H1 (cell line): ENCODE results near the gene TEX22. TPM values are rescaled to one million over a fixed set of nuclear protein-coding genes. Genes with fewer than 3 reads are reported as not detected.
A peak's percentile ranks its signal among the peaks of the same experiment; 100 is the strongest.

Experiments used
- CTCF ChIA-PET: fragments of 300-600 bp; sonication (Branson Sonifier 250); formaldehyde crosslinking; loops from one replicate; lab custom pipeline; 2021; ENCODE audit not compliant: partially characterized antibody; lab: Charles Lee
- POLR2A ChIA-PET: fragments of 300-600 bp; sonication (Branson Sonifier 250); formaldehyde crosslinking; loops from one replicate; lab custom pipeline; 2021; ENCODE audit warnings: inconsistent platforms; ENCODE audit not compliant: partially characterized antibody; lab: Charles Lee
- DNase-seq, 2 experiments: peaks; one replicate each; pipeline versions ENCODE4 v3.0.0 to v3.0.0-alpha.2; 2010 to 2022; ENCODE audit warnings: low spot score in 2 of 2, low read depth in 1 of 2, mixed read lengths in 1 of 2
- FAIRE-seq: peaks from 2 replicates; lab custom pipeline; 2011; peaks lifted over from hg19 to GRCh38; lab: Jason Lieb, UNC
- H2AFZ ChIP-seq: 2 replicates; pipeline ENCODE4 v1.8.1; 2012; ENCODE audit warnings: low read length, inconsistent platforms
- H2AK5ac ChIP-seq: 2 replicates; pipeline ENCODE4 v1.6.1; 2013; ENCODE audit warnings: low read depth, low read length
- H2BK120ac ChIP-seq: replicated peaks from 2 replicates; pipeline ENCODE3; 2013; ENCODE audit warnings: low read depth, low read length, inconsistent platforms
- H2BK12ac ChIP-seq: 2 replicates; pipeline ENCODE4 v1.6.1; 2013; ENCODE audit warnings: low read depth, low read length
- H2BK15ac ChIP-seq: 2 replicates; pipeline ENCODE4 v1.6.1; 2013; ENCODE audit warnings: low read length
- H2BK20ac ChIP-seq: 2 replicates; pipeline ENCODE4 v1.6.1; 2013; ENCODE audit warnings: low read length
- H2BK5ac ChIP-seq: 2 replicates; pipeline ENCODE4 v1.6.1; 2013; ENCODE audit warnings: low read depth, low read length
- H3K14ac ChIP-seq: 2 replicates; pipeline ENCODE4 v1.6.1; 2013; ENCODE audit warnings: inconsistent platforms; ENCODE audit not compliant: insufficient read length
- H3K18ac ChIP-seq: 2 replicates; pipeline ENCODE4 v1.6.1; 2013; ENCODE audit warnings: low read length; ENCODE audit errors: extremely low read depth
- H3K23ac ChIP-seq: 2 replicates; pipeline ENCODE4 v1.6.1; 2013; ENCODE audit warnings: inconsistent platforms; ENCODE audit not compliant: insufficient read length
- H3K23me2 ChIP-seq: 2 replicates; pipeline ENCODE4 v1.6.1; 2013; ENCODE audit warnings: low read depth, low read length
- H3K27ac ChIP-seq: 2 replicates; pipeline ENCODE4 v1.6.1; 2011; ENCODE audit warnings: low read depth, low read length, inconsistent platforms
- H3K27me3 ChIP-seq, 4 experiments: replicated peaks in 1 of 4; 1 replicate in 1 of 4; 2 replicates in 3 of 4; pipeline versions ENCODE4 v1.6.1 to v1.8.1; 2011 to 2013; ENCODE audit warnings: low read length in 3 of 4, mild to moderate bottlenecking in 3 of 4, inconsistent platforms in 2 of 4, mixed read lengths in 2 of 4, moderate library complexity in 1 of 4; ENCODE audit not compliant: control insufficient read depth in 3 of 4, insufficient read depth in 3 of 4; ENCODE audit errors: extremely low read depth in 1 of 4
- H3K36me3 ChIP-seq, 4 experiments: 2 replicates each; pipeline versions ENCODE4 v1.6.1 to v1.8.1; 2011 to 2013; ENCODE audit warnings: mild to moderate bottlenecking in 4 of 4, low read length in 3 of 4, moderate library complexity in 2 of 4, control low read depth in 1 of 4, inconsistent platforms in 1 of 4; ENCODE audit not compliant: insufficient read depth in 4 of 4, control insufficient read depth in 2 of 4
- H3K4ac ChIP-seq: replicated peaks from 2 replicates; pipeline ENCODE3; 2013; ENCODE audit warnings: low read length, low read depth, mixed read lengths, inconsistent platforms; ENCODE audit not compliant: insufficient read length
- H3K4me1 ChIP-seq, 4 experiments: replicated peaks in 1 of 4; 1 replicate in 1 of 4; 2 replicates in 3 of 4; pipeline versions ENCODE4 v1.6.1 to v1.8.1; 2011 to 2013; ENCODE audit warnings: low read length in 3 of 4, inconsistent platforms in 2 of 4, mixed read lengths in 1 of 4; ENCODE audit not compliant: insufficient read depth in 4 of 4, control insufficient read depth in 3 of 4
- H3K4me2 ChIP-seq, 2 experiments: 2 replicates each; pipeline versions ENCODE4 v1.6.1 to v1.8.1; 2011 to 2013; ENCODE audit warnings: low read depth in 2 of 2, low read length in 2 of 2, control low read depth in 1 of 2, inconsistent platforms in 1 of 2, mild to moderate bottlenecking in 1 of 2; ENCODE audit not compliant: insufficient read depth in 1 of 2
- H3K4me3 ChIP-seq, 4 experiments: fragments of 200-600, 300-600 bp in 1 of 4; sonication (generic), shearing (Covaris generic), sonication (Bioruptor Twin) in 1 of 4; 2 replicates each; pipeline versions ENCODE4 v1.5.1 to v1.8.1; 2011 to 2016; ENCODE audit warnings: low read length in 4 of 4, low read depth in 3 of 4, control low read depth in 2 of 4, inconsistent platforms in 2 of 4, mild to moderate bottlenecking in 2 of 4, mixed read lengths in 1 of 4, moderate library complexity in 1 of 4; ENCODE audit not compliant: insufficient read depth in 2 of 4; ENCODE audit errors: extremely low read depth in 1 of 4
- H3K56ac ChIP-seq: replicated peaks from 2 replicates; pipeline ENCODE3; 2013; ENCODE audit warnings: low read depth, mild to moderate bottlenecking, mixed read lengths, low read length, inconsistent platforms; ENCODE audit not compliant: insufficient read length
- H3K79me1 ChIP-seq: 2 replicates; pipeline ENCODE4 v1.6.1; 2013; ENCODE audit warnings: low read depth, low read length, control low read depth
- H3K79me2 ChIP-seq, 2 experiments: 2 replicates each; pipeline versions ENCODE4 v1.6.1 to v1.8.1; 2012 to 2013; ENCODE audit warnings: low read length in 2 of 2, mild to moderate bottlenecking in 2 of 2, inconsistent platforms in 1 of 2; ENCODE audit not compliant: insufficient read depth in 2 of 2, control insufficient read depth in 1 of 2
- H3K9ac ChIP-seq, 4 experiments: replicated peaks in 1 of 4; 1 replicate in 1 of 4; 2 replicates in 3 of 4; pipeline versions ENCODE4 v1.6.1 to v1.8.1; 2011 to 2013; ENCODE audit warnings: low read depth in 3 of 4, low read length in 3 of 4, control low read depth in 2 of 4, mild to moderate bottlenecking in 2 of 4, moderate library complexity in 2 of 4, inconsistent platforms in 1 of 4; ENCODE audit errors: extremely low read depth in 1 of 4
- H3K9me3 ChIP-seq, 2 experiments: 2 replicates each; pipeline versions ENCODE4 v1.6.1 to v1.8.1; 2012 to 2013; ENCODE audit warnings: mild to moderate bottlenecking in 2 of 2, moderate library complexity in 2 of 2, control low read depth in 1 of 2, inconsistent platforms in 1 of 2, low read depth in 1 of 2, low read length in 1 of 2, mixed read lengths in 1 of 2; ENCODE audit not compliant: insufficient read depth in 2 of 2
- H4K20me1 ChIP-seq, 2 experiments: replicated peaks in 1 of 2; 2 replicates each; pipeline versions ENCODE3 to v1.8.1; 2011 to 2013; ENCODE audit warnings: inconsistent platforms in 2 of 2, low read length in 2 of 2, mild to moderate bottlenecking in 1 of 2; ENCODE audit not compliant: insufficient read depth in 2 of 2, control insufficient read depth in 1 of 2
- H4K5ac ChIP-seq: 2 replicates; pipeline ENCODE4 v1.6.1; 2013; ENCODE audit warnings: low read length, low read depth, mixed read lengths, inconsistent platforms; ENCODE audit not compliant: insufficient read length
- H4K8ac ChIP-seq: 2 replicates; pipeline ENCODE4 v1.8.0; 2013; ENCODE audit warnings: mild to moderate bottlenecking, moderate library complexity, low read length, inconsistent platforms; ENCODE audit not compliant: insufficient read depth; ENCODE audit errors: extremely low read depth
- H4K91ac ChIP-seq: replicated peaks from 2 replicates; pipeline ENCODE3; 2013; ENCODE audit warnings: low read length, mixed read lengths, inconsistent platforms; ENCODE audit not compliant: insufficient read length
- ATF3 ChIP-seq: IDR thresholded peaks from 2 replicates; pipeline ENCODE4 v1.6.1; 2011; ENCODE audit warnings: low read depth, mild to moderate bottlenecking, low read length; ENCODE audit not compliant: insufficient read depth
- E2F6 ChIP-seq: IDR thresholded peaks from 2 replicates; pipeline ENCODE4 v1.6.1; 2012; ENCODE audit warnings: inconsistent platforms
- KDM4A ChIP-seq: IDR thresholded peaks from one replicate; pipeline ENCODE4 v1.7.1; 2012; ENCODE audit warnings: low read depth, mild to moderate bottlenecking, moderate library complexity, low read length, inconsistent platforms; ENCODE audit not compliant: severe bottlenecking
- MAX ChIP-seq: IDR thresholded peaks from 2 replicates; pipeline ENCODE4 v1.6.1; 2012; ENCODE audit warnings: inconsistent platforms
- SAP30 ChIP-seq: fragments of 300-600 bp; sonication (generic); IDR thresholded peaks from 2 replicates; pipeline ENCODE4 v1.7.1; 2012; ENCODE audit warnings: low read length, moderate library complexity, mild to moderate bottlenecking, inconsistent platforms; ENCODE audit not compliant: insufficient read depth, insufficient replicate concordance
- WGBS, 2 experiments: shearing (Covaris generic) in 1 of 2; methylation state at CpG; one replicate each; pipeline versions ENCODE4 v1.1.6 to v1.1.7; 2013 to 2015; ENCODE audit warnings: low lambda C conversion rate in 2 of 2, mixed read lengths in 2 of 2, inconsistent platforms in 1 of 2, low coverage in 1 of 2, missing lambda C conversion rate in 1 of 2; ENCODE audit not compliant: insufficient replicate concordance in 2 of 2, insufficient coverage in 1 of 2, insufficient read length in 1 of 2; ENCODE audit errors: extremely low coverage in 1 of 2, missing lambda C conversion rate in 1 of 2; 5-methylcytosine and 5-hydroxymethylcytosine counted together
- polyA plus RNA-seq, 7 experiments: library from polyadenylated mRNA; depleted of rRNA in 3 of 7; stranded (reverse) in 5 of 7; unstranded in 2 of 7; fragments of >200 nt in 5 of 7; fragments of 200-250 nt in 2 of 7; gene quantifications; 1 replicate in 5 of 7; 2 replicates in 1 of 7; 4 replicates in 1 of 7; pipeline versions ENCODE4 v1.2.1 to v1.2.3, GENCODE V29; 2011 to 2013; ENCODE audit warnings: missing spikeins in 2 of 7, mixed read lengths in 2 of 7
- total RNA-seq: library from RNA; stranded (reverse); fragmentation: NEBNext Ultra II Directional; extraction: Animal tissue kit (Norgen Biotek cat#: 25700); gene quantifications from 2 replicates; pipeline ENCODE4 v1.2.1, GENCODE V29; 2021

Gene TEX22
- total and polyA plus RNA-seq, 2 of the 8 experiments (the other 6 are each of a cell fraction or from before 2014, with no cell fraction given) = 0.24 to 0.39 TPM

GRCh38 chr14:105398726-105399465 is 558 bp downstream of the TEX22 start:
- CTCF ChIA-PET = interaction anchor here (1.0 to 1.4 kb wide), 4 partner anchors 12 to 338 kb away, joined by 3 to 4 read pairs (median 3); no protein-coding TSS in a partner anchor
- FAIRE-seq = no peak
- 75% methylated on average over 21 of the region's 41 CpGs; no CpG with 5 or more reads in 1 of the 2 experiments for WGBS, 2 experiments

More at GRCh38 chr14:105398726-105399465, 558 bp downstream of the TEX22 start:
- Histone ChIP-seq H3K56ac (no peak overlapping the region), H3K4ac (no peak overlapping the region), H4K8ac (peak overlapping the region; percentile 86), H3K23ac (no peak overlapping the region), H2BK120ac (no peak overlapping the region), H3K79me1 (no peaks in the 10 kb centered on the region), H2BK15ac (peak overlapping the region; percentile 46; the same call in 1 of the 2 replicates), H3K14ac (no peak overlapping the region), H3K4me1 (peaks cover 0 to 9% (median 3%) of the 10 kb centered on the region in 4 experiments; a peak in 4 of 7 replicates), H2BK5ac (peak overlapping the region; percentile 66; the same call in 1 of the 2 replicates), H4K91ac (peak overlapping the region; percentile 85), H3K36me3 (peaks cover 0 to 18% (median 2%) of the 10 kb centered on the region in 4 experiments; a peak in 3 of 8 replicates), H3K9me3 (peaks cover 31 to 50% of the 10 kb centered on the region in 2 experiments), H3K27ac (no peak overlapping the region; the same call in 1 of the 2 replicates), H3K4me2 (peak overlapping the region; percentile 29 to 75; a peak in 3 of 4 replicates), H3K18ac (no peak overlapping the region; the same call in 1 of the 2 replicates), H3K4me3 (peak overlapping the region; percentile 33 to 71 (median 40)), H3K9ac (peak overlapping the region in 2 of 4 experiments; percentile 23 to 29; a peak in 2 of 7 replicates)
- POLR2A ChIA-PET = interaction anchor here (0.7 to 2.8 kb wide), 5 partner anchors 9 to 36 kb away, joined by 3 to 9 read pairs (median 3); no protein-coding TSS in a partner anchor
- TF ChIP-seq SAP30 = no peak
- peak; percentile 74 for TF ChIP-seq E2F6
- TF ChIP-seq KDM4A = peak; percentile 11
- TF ChIP-seq ATF3 = no peak
- TF ChIP-seq MAX = peak; percentile 78
- TF ChIP-seq, all 59 proteins: peak for 3
- Histone ChIP-seq H2BK12ac (peak overlapping the region; percentile 39; the same call in 1 of the 2 replicates), H3K27me3 (peaks cover 0 to 19% (median 8%) of the 10 kb centered on the region in 4 experiments; a peak in 3 of 7 replicates), H3K79me2 (no peaks in the 10 kb centered on the region), H2AK5ac (no peak overlapping the region), H3K23me2 (peaks cover 3% of the 10 kb centered on the region; the same call in 1 of the 2 replicates), H2AFZ (no peak overlapping the region), H2BK20ac (no peak overlapping the region), H4K20me1 (no peaks in the 10 kb centered on the region), H4K5ac (peak overlapping the region; percentile 33)
- DNase-seq = peak in 1 of 2 experiments; percentile 69
